Epithelial cell of proximal tubule (primary cell): ENCODE data around the gene ATXN10. TPM values are rescaled to one million over a fixed set of nuclear protein-coding genes. Genes with fewer than 3 reads are reported as not detected.
A peak's percentile ranks its signal among the peaks of the same experiment; 100 is the strongest.

ENCODE experiments used
- DNase-seq: peaks from one replicate; pipeline ENCODE4 v3.0.0-alpha.2; 2011; ENCODE audit warnings: low read depth
- H3K4me3 ChIP-seq: 2 replicates; pipeline ENCODE4 v1.5.1; 2011; ENCODE audit warnings: low read depth, mild to moderate bottlenecking, low read length
- total RNA-seq: library from RNA; depleted of rRNA; stranded (reverse); fragments of >200 nt; gene quantifications from 2 replicates; pipeline ENCODE4 v1.2.3, GENCODE V29; 2015
- TF ChIP-seq, protein P1 (sequence below): conservative IDR thresholded peaks from 2 replicates; pipeline ENCODE4 v1.5.1; 2012; ENCODE audit warnings: low read depth, mild to moderate bottlenecking, low read length

Gene ATXN10
- total RNA-seq, 1 donor from 2014 or later = 118 TPM

DNA sequence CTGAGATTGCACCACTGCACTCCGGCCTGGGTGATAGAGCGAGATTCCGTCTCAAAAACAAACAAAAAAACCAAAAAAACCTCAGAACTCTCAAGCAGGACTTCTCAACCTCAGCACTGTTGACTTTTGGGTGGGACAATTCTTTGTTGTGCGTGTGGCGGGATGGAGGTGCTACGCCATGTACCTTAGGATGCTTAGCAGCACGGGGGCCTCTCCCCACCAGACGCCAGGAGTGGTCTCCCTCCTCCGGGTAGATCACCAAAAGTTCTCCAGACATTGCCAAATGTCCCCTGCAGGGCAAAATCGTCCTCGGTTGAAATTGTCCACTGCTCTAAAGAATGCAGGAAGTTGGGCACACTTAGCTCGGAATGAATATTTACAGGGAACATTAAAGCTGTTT, 26.9 kb upstream of the ATXN10 start:
- TF ChIP-seq, protein P1, sequence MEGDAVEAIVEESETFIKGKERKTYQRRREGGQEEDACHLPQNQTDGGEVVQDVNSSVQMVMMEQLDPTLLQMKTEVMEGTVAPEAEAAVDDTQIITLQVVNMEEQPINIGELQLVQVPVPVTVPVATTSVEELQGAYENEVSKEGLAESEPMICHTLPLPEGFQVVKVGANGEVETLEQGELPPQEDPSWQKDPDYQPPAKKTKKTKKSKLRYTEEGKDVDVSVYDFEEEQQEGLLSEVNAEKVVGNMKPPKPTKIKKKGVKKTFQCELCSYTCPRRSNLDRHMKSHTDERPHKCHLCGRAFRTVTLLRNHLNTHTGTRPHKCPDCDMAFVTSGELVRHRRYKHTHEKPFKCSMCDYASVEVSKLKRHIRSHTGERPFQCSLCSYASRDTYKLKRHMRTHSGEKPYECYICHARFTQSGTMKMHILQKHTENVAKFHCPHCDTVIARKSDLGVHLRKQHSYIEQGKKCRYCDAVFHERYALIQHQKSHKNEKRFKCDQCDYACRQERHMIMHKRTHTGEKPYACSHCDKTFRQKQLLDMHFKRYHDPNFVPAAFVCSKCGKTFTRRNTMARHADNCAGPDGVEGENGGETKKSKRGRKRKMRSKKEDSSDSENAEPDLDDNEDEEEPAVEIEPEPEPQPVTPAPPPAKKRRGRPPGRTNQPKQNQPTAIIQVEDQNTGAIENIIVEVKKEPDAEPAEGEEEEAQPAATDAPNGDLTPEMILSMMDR = no peak
- no peak overlapping the region for H3K4me3 ChIP-seq
- no peak for DNase-seq

DNA sequence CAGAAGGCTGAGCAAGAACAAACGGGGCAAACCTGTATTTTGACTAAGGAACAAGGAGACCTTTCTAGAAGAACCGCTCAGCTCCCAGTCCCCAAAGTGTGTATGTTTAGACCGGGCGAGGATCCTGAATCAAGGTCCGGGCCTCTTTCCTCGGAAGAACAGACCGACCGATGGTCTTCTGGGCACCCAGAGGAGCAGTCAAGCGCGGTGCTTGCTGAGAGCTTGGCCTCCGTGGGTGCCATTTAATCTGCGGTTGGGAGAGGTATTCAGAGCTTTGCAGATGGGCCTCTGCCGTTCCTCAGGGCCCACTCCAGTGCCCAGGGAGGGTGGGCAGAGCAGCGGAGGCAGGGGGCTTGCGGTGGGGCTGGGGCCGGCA, 26.5 kb upstream of the ATXN10 start:
- no peak for DNase-seq
- TF ChIP-seq, protein P1 = no peak
- H3K4me3 ChIP-seq = peak overlapping the region; percentile 48

DNA sequence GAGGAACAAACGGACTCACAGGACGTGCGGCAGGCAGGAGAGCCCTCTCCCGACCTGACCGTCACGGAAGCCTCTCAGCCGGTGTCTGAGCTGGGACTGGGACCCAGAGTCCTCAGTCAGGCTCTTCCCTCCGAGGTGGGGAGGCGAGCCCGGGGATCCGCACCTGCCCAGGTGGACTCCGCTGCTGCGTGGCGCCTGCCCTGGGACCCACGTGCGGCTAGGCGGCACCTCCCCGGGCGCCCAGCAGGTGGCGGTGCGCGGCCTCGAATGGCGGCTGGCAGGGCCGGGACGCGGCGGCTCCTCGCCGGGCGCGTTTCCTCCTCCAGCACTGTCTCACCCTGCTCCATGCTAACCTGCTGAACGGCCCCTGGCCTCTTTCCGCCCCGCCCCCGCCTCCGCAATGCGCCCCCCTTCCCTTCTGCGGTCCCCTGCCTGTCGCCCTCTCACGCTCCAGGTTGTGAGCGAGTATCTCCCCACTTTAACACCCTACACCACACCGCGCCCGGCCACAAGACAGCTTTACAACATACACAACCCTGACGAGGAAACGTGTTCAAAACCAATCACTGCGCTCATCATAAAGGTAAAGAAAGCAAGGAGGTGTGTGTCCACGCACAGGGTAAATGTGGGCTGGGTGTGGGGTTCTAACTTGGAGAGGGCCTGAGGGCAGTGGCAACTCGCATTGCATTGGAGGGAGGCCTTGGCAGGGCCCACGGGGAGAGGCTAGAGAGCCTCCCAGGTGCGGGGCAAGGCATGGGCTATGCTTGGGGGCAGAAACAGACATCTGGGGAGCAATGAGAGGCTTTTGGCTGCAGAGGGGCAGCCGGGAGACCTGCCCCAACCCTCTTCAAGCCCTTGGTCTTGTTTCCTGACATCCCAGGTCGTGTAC, 25.9 kb upstream of the ATXN10 start:
- no peak for DNase-seq
- peak overlapping the region; percentile 48 for H3K4me3 ChIP-seq
- TF ChIP-seq, protein P1 = peak; percentile 81

DNA sequence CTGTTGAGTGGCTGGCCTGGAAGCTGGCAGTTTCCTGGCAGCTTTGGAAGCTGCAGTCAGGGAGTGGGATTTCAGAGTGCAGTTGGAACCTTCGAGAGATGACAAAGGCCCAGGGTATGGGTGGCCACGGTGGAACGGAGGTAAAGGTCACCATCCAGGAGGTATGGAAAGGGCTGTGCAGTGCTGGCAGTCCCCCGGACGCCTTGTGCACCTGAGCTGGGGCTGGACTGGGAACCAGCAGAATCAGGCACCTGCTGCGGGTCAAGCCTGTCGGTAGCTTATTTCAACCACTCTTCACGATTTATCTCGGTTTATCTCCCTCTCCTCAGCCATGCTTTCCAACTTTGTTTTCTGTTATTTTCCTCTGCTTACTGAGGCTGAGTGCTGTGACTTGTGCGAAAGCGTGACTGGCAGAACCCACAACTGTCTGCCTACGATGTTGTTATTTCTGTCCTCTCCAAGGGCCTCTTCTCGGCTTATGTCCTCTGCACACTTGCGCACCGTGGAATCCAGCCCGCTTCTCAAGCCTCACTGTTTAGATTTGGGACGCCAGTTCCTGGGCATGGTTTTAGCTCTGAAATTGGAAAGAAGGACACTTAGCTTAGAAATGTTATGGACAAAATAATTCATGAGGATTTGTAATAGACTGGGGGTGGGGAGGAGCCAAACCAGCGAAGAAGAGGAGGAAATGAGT, 24.0 kb upstream of the ATXN10 start:
- H3K4me3 ChIP-seq = no peak overlapping the region
- DNase-seq = no peak
- TF ChIP-seq, protein P1 = no peak

DNA sequence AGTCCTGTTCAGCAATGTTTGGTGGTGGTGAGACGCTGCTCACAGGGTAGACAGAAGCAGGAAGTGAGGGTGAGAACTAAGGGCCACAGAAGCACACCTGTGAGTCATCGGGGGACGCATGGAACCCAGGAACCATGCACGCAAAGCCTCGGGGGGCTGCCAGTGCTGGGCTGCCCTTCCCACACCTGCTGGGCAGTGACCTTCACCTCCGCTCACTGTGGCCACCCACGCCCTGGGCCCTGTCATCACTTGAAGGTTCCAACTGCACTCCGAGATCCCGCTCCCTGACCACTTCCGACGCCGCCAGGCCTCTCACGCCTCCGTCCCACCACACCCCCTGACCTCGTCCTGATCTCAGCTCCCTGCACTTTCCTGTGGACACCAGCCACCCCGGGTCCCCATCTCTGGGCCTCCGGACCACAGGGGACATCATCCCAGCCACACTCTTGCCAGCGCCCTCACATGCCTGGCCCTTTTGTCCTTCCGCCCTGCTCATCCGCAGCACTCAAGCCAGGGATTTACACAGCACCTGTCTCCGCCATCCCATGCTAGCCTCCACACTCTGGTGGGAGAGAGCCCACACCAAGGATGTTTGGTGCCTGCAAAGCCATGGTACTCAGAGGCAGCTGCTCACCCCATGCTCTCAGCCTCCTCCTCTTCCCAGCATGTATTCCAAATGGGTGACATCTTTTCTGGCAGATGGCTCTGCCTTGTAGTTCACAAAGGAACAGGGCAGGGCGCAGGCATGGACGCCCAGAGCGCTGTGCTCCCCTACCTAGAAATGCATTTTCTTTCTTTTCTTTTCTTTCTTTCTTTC, 23.1 kb upstream of the ATXN10 start:
- no peak overlapping the region for H3K4me3 ChIP-seq
- no peak for DNase-seq
- TF ChIP-seq, protein P1 = no peak

DNA sequence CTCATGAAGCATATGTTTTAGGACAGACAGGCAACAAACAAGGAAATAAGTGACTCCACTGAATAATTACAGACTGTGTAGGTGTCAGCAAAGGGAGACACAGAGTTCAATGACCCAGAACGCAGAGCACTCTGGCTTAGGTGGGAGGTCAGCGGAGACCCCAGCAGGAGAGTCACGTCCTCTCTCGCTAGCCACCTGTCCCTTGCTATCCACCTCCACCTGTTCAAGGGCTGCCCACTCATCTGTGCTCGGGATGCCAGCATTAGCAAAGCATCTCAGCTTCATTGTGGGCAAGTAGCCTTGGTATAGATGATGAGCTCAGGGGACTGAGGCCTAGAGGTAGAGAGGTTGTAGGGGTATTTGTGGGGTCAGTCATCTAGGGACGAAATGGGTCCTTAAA, 21.8 kb upstream of the ATXN10 start:
- DNase-seq = no peak
- TF ChIP-seq, protein P1 = no peak
- H3K4me3 ChIP-seq = no peak overlapping the region
